Transverse colon (tissue), 4 donors: Measurements from ENCODE around the gene ARHGEF4.

Source experiments
- CTCF ChIP-seq, 5 experiments: fragments of 200-600 bp in 3 of 5; fragments of 450-650 bp in 2 of 5; sonication (generic) in 3 of 5; IDR thresholded peaks; 1 replicate in 2 of 5; 2 replicates in 3 of 5; pipeline ENCODE4 v1.5.1; 2016 to 2017; ENCODE audit warnings: antibody characterized with exemption in 5 of 5, inconsistent platforms in 3 of 5, mild to moderate bottlenecking in 2 of 5, moderate library complexity in 1 of 5
- POLR2A ChIP-seq: fragments of 450-650 bp; IDR thresholded peaks from one replicate; pipeline ENCODE4 v1.6.1; 2016; ENCODE audit warnings: antibody characterized with exemption, mild to moderate bottlenecking, moderate library complexity
- POLR2AphosphoS5 ChIP-seq, 3 donors: sonication (generic); formaldehyde crosslinking; IDR thresholded peaks; one replicate each; pipeline ENCODE4 v1.6.1; 2016; ENCODE audit warnings: antibody characterized with exemption in 3 of 3

DNA sequence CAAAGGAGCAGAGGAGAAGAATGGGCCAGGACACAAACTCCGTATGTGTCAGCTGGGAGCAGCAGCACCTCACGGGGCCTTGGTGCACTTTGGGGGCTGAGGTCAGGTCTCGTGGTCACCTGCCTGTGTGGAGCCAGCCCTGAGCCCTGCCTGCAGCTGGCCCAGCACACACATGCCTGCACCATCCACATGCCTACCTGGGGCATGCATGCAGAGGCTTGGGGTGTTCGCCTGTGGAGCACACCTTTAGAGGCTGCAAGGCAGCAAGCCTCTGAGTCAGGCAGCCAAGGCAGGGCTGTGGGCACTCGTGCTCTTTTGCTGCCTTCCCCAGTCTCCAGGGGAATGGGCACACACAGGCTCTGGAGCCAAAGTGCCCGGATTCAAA is 36.0 kb downstream of the ARHGEF4 start:
- TF ChIP-seq CTCF (IDR thresholded peaks at IDR 0.05) (no peak), POLR2AphosphoS5 (IDR thresholded peaks at IDR 0.05) (no peak), POLR2A (no peak)
